Left lung (tissue), 10 donors: ENCODE data around the gene PRRX2. TPM values are rescaled to one million over a fixed set of nuclear protein-coding genes. Genes with fewer than 3 reads are reported as not detected.

Experiments
- ATAC-seq: fragments of 200-7000 bp; cut with Tn5 transposase; one replicate; pipeline ENCODE4 v1.9.1; 2020; ENCODE audit warnings: moderate library complexity
- DNase-seq, 4 donors: peaks; one replicate each; pipeline ENCODE4 v3.0.0-alpha.2; 2013 to 2020
- H3K27ac ChIP-seq, 2 donors: fragments of 200-600 bp; sonication (generic) in 1 of 2; one replicate each; pipeline versions ENCODE4 v1.5.0 to v1.8.0; 2020 to 2021
- H3K27me3 ChIP-seq, 2 donors: fragments of 200-600 bp; sonication (generic) in 1 of 2; one replicate each; pipeline versions ENCODE4 v1.5.0 to v1.8.0; 2020 to 2021
- H3K36me3 ChIP-seq, 2 donors: fragments of 200-600 bp; sonication (generic) in 1 of 2; one replicate each; pipeline versions ENCODE4 v1.5.0 to v1.8.0; 2020 to 2021
- H3K4me1 ChIP-seq, 2 donors: fragments of 200-600 bp; one replicate each; pipeline ENCODE4 v1.8.0; 2021
- H3K4me3 ChIP-seq, 2 donors: fragments of 200-600 bp; sonication (generic) in 1 of 2; one replicate each; pipeline versions ENCODE4 v1.5.0 to v1.8.0; 2020 to 2021; ENCODE audit warnings: mild to moderate bottlenecking in 1 of 2
- H3K9me3 ChIP-seq, 2 donors: fragments of 200-600 bp; sonication (generic) in 1 of 2; one replicate each; pipeline versions ENCODE4 v1.5.0 to v1.8.0; 2020 to 2021
- CTCF ChIP-seq, 2 donors: fragments of 200-600 bp; sonication (generic) in 1 of 2; IDR thresholded peaks; one replicate each; pipeline versions ENCODE4 v1.5.0 to v1.8.0; 2021; ENCODE audit warnings: antibody characterized with exemption in 2 of 2
- intact Hi-C, 2 donors: fragments of 100-400 bp; cut with DNase I; formaldehyde crosslinking; loops; one replicate each; pipeline versions ENCODE4 v1.11.2 to v1.14.2; 2022
- polyA plus RNA-seq, 6 donors: library from polyadenylated mRNA; unstranded; fragments of 120-200 nt; gene quantifications; one replicate each; pipeline ENCODE4 v1.2.1, GENCODE V29; 2013; ENCODE audit not compliant: insufficient read length in 6 of 6
- total RNA-seq, 2 donors: library from RNA; stranded (reverse); fragmentation: NEBNext Ultra II Directional; extraction: Animal tissue kit (Norgen Biotek cat#: 25700); gene quantifications; one replicate each; pipeline ENCODE4 v1.2.1, GENCODE V29; 2021
- donor health status: DM: no; HTN: yes; CAD: no.
- donor health status: DM: no; HTN: no; CAD: no.

PRRX2 gene
- total and polyA plus RNA-seq, 8 donors, result 0.56 to 5.6 (median 1.0) TPM

GRCh38 chr9:129695870-129696269, 30.4 kb downstream of the PRRX2 start:
- Histone ChIP-seq H3K4me3 (no peak overlapping the region), H3K9me3 (no peaks in the 10 kb centered on the region), H3K27ac (no peak overlapping the region), H3K36me3 (no peaks in the 10 kb centered on the region), H3K27me3 (peaks cover 4 to 68% of the 10 kb centered on the region in 2 donors), H3K4me1 (peaks cover 0 to 13% of the 10 kb centered on the region in 2 donors)
- ATAC-seq (no peak), DNase-seq (no peak)
- no peak for TF ChIP-seq CTCF (IDR thresholded peaks at IDR 0.05)
- intact Hi-C loops, result no loop called here

GRCh38 chr9:129696944-129697655, 31.7 kb downstream of the PRRX2 start:
- Histone ChIP-seq H3K4me3 (peak overlapping the region; percentile 2 to 23), H3K36me3 (no peaks in the 10 kb centered on the region), H3K27me3 (peaks cover 4 to 75% of the 10 kb centered on the region in 2 donors), H3K27ac (peak overlapping the region in 1 of 2 donors; percentile 37), H3K9me3 (no peaks in the 10 kb centered on the region), H3K4me1 (peaks cover 0 to 13% of the 10 kb centered on the region in 2 donors)
- peak; percentile 62 for ATAC-seq
- intact Hi-C loops, result no loop called here
- DNase-seq, result peak in 3 of 4 donors; percentile 35 to 43 (median 41)
- TF ChIP-seq CTCF (IDR thresholded peaks at IDR 0.05), result no peak

GRCh38 chr9:129697656-129698253, 32.3 kb downstream of the PRRX2 start:
- no peaks in the 10 kb centered on the region for H3K36me3 ChIP-seq
- DNase-seq, result no peak
- H3K27me3 ChIP-seq, result peaks cover 4 to 75% of the 10 kb centered on the region in 2 donors
- intact Hi-C loops, result no loop called here
- peak overlapping the region; percentile 2 to 23 for H3K4me3 ChIP-seq
- H3K4me1 ChIP-seq, result peaks cover 4 to 15% of the 10 kb centered on the region in 2 donors
- TF ChIP-seq CTCF (IDR thresholded peaks at IDR 0.05), result no peak
- no peaks in the 10 kb centered on the region for H3K9me3 ChIP-seq
- peak; percentile 8 for ATAC-seq
- peak overlapping the region in 1 of 2 donors; percentile 37 for H3K27ac ChIP-seq

- no peak for TF ChIP-seq CTCF (IDR thresholded peaks at IDR 0.05)
- intact Hi-C loops, result no loop called here
- Histone ChIP-seq H3K4me1 (peaks cover 10 to 21% of the 10 kb centered on the region in 2 donors), H3K4me3 (no peak overlapping the region), H3K9me3 (no peaks in the 10 kb centered on the region), H3K27me3 (peaks cover 4 to 75% of the 10 kb centered on the region in 2 donors), H3K27ac (no peak overlapping the region), H3K36me3 (no peaks in the 10 kb centered on the region)
- DNase-seq (no peak), ATAC-seq (no peak)
Measured at GRCh38 chr9:129698254-129698757, 32.9 kb downstream of the PRRX2 start.

GRCh38 chr9:129701054-129701453, 35.6 kb downstream of the PRRX2 start:
- intact Hi-C loops, result no loop called here
- no peak for DNase-seq

More at GRCh38 chr9:129701054-129701453, 35.6 kb downstream of the PRRX2 start:
- ATAC-seq, result no peak
- no peak overlapping the region for H3K4me3 ChIP-seq
- peaks cover 11 to 21% of the 10 kb centered on the region in 2 donors for H3K4me1 ChIP-seq
- H3K9me3 ChIP-seq, result no peaks in the 10 kb centered on the region
- H3K27ac ChIP-seq, result no peak overlapping the region
- H3K27me3 ChIP-seq, result peaks cover 0 to 51% of the 10 kb centered on the region in 2 donors
- H3K36me3 ChIP-seq, result no peaks in the 10 kb centered on the region
- no peak for TF ChIP-seq CTCF (IDR thresholded peaks at IDR 0.05)
